Fibroblast of gingiva (primary cell): Measurements from ENCODE around the gene DUX4.
"Not testable (repeated sequence)": the region's sequence is repeated elsewhere in the genome, so short reads cannot be mapped to it uniquely, and the experiment has no call there.

Experiments
- DNase-seq: peaks from one replicate; pipeline ENCODE4 v3.0.0-alpha.2; 2011; ENCODE audit warnings: low read depth

Gene DUX4

GRCh38 chr4:190173428-190173827 lies at the start of gene DUX4:
DUX4 (plus strand) TSS chr4:190173774; CDS start chr4:190173774, 0 bp downstream.
- not testable (repeated sequence) for DNase-seq

GRCh38 chr4:190175436-190175835 lies 1.9 kb downstream of the DUX4 start:
- DNase-seq = not testable (repeated sequence)

- DNase-seq = not testable (repeated sequence)
Observed at GRCh38 chr4:190177727-190178605, 4.4 kb downstream of the DUX4 start.

GRCh38 chr4:190178606-190178990 lies 5.0 kb downstream of the DUX4 start:
- DNase-seq = not testable (repeated sequence)

- not testable (repeated sequence) for DNase-seq
Observed at GRCh38 chr4:190179030-190179739, 5.6 kb downstream of the DUX4 start.

- not testable (repeated sequence) for DNase-seq
Observed at GRCh38 chr4:190179740-190180094, 6.1 kb downstream of the DUX4 start.

- not testable (repeated sequence) for DNase-seq
Observed at GRCh38 chr4:190180947-190181346, 7.4 kb downstream of the DUX4 start.

- not testable (repeated sequence) for DNase-seq
Observed at GRCh38 chr4:190181481-190182100, 8.0 kb downstream of the DUX4 start.

GRCh38 chr4:190203510-190203909 lies 29.9 kb downstream of the DUX4 start:
- not testable (repeated sequence) for DNase-seq
